SU-DHL-6 (cell line): ENCODE measurements around the gene ME3.

Experiments
- H2AFZ ChIP-seq: fragments of 200-600 bp; sonication (generic); 2 replicates; pipeline ENCODE4 v1.6.1; 2014; ENCODE audit warnings: low read depth, mild to moderate bottlenecking, moderate library complexity, mixed read lengths, antibody characterized with exemption, low read length; ENCODE audit not compliant: severe bottlenecking
- H3F3A ChIP-seq: fragments of 200-600 bp; shearing (Covaris generic); 2 replicates; pipeline ENCODE4 v1.6.0; 2016; ENCODE audit warnings: antibody characterized with exemption, mild to moderate bottlenecking; ENCODE audit not compliant: insufficient read depth
- H3K27ac ChIP-seq: fragments of 200-600 bp; sonication (generic); 2 replicates; pipeline ENCODE4 v1.5.1; 2016; ENCODE audit warnings: low read depth, mild to moderate bottlenecking, low read length, moderate library complexity, mixed read lengths
- H3K27me3 ChIP-seq: fragments of 200-600 bp; sonication (generic), shearing (Covaris generic); 2 replicates; pipeline ENCODE4 v1.6.0; 2014; ENCODE audit warnings: mild to moderate bottlenecking, low read length
- H3K36me3 ChIP-seq: fragments of 200-600 bp; sonication (generic); 2 replicates; pipeline ENCODE4 v1.6.1; 2014; ENCODE audit warnings: mild to moderate bottlenecking, low read length, mixed read lengths
- H3K4me2 ChIP-seq: fragments of 300-600, 200-600 bp; shearing (Covaris generic), sonication (generic); 2 replicates; pipeline ENCODE4 v1.6.0; 2014; ENCODE audit warnings: low read length, low read depth, mild to moderate bottlenecking; ENCODE audit not compliant: poor library complexity, severe bottlenecking
- H3K4me3 ChIP-seq: fragments of 200-600 bp; sonication (generic); 2 replicates; pipeline ENCODE4 v1.5.1; 2014; ENCODE audit warnings: antibody characterized with exemption, low read length, mild to moderate bottlenecking, mixed read lengths; ENCODE audit not compliant: insufficient read depth, poor library complexity, severe bottlenecking
- H3K79me2 ChIP-seq: fragments of 200-600 bp; sonication (generic); 2 replicates; pipeline ENCODE4 v1.6.1; 2014; ENCODE audit warnings: mild to moderate bottlenecking, low read length, moderate library complexity; ENCODE audit not compliant: insufficient read depth
- H3K9ac ChIP-seq: fragments of 200-600 bp; sonication (generic); 2 replicates; pipeline ENCODE4 v1.7.0; 2014; ENCODE audit warnings: mild to moderate bottlenecking, low read length
- H3K9me2 ChIP-seq: fragments of 200-600 bp; sonication (generic); replicated peaks from 2 replicates; pipeline ENCODE4 v1.6.1; 2014; ENCODE audit warnings: low read length; ENCODE audit not compliant: insufficient read depth
- H3K9me3 ChIP-seq: fragments of 200-600 bp; sonication (generic); 2 replicates; pipeline ENCODE4 v1.6.1; 2014; ENCODE audit warnings: low read length, mixed read lengths; ENCODE audit not compliant: insufficient read depth
- H4K20me1 ChIP-seq: fragments of 200-600 bp; sonication (generic); 2 replicates; pipeline ENCODE4 v1.6.1; 2014; ENCODE audit warnings: low read depth, mild to moderate bottlenecking, antibody characterized with exemption, low read length, moderate library complexity, mixed read lengths
- CTCF ChIP-seq: fragments of 200-600 bp; sonication (generic); IDR thresholded peaks from one replicate; pipeline ENCODE4 v1.5.1; 2017; ENCODE audit warnings: antibody characterized with exemption, mild to moderate bottlenecking, low read length, moderate library complexity; ENCODE audit not compliant: insufficient read depth, poor library complexity, severe bottlenecking
- EZH2phosphoT487 ChIP-seq: fragments of 200-600 bp; sonication (generic), shearing (Covaris generic); conservative IDR thresholded peaks from 2 replicates; pipeline ENCODE4 v1.6.1; 2018; ENCODE audit warnings: mild to moderate bottlenecking, antibody characterized with exemption, low read length, moderate library complexity, mixed read lengths

ME3 gene

GRCh38 chr11:86589856-86590589, 82.4 kb downstream of the ME3 start:
- Histone ChIP-seq H2AFZ (no peak overlapping the region), H3K9me3 (no peaks in the 10 kb centered on the region), H3K27me3 (no peaks in the 10 kb centered on the region), H3K9ac (no peak overlapping the region), H3K9me2 (no peaks in the 10 kb centered on the region), H3K4me3 (no peak overlapping the region), H3K36me3 (no peaks in the 10 kb centered on the region), H4K20me1 (no peaks in the 10 kb centered on the region), H3K79me2 (no peaks in the 10 kb centered on the region), H3K27ac (no peak overlapping the region), H3K4me2 (no peak overlapping the region), H3F3A (no peaks in the 10 kb centered on the region)
- TF ChIP-seq EZH2phosphoT487 (no peak), CTCF (no peak)

GRCh38 chr11:86589204-86589603, 83.2 kb downstream of the ME3 start:
- Histone ChIP-seq H3K79me2 (no peaks in the 10 kb centered on the region), H3F3A (no peaks in the 10 kb centered on the region), H2AFZ (no peak overlapping the region), H3K4me2 (no peak overlapping the region), H3K4me3 (no peak overlapping the region), H4K20me1 (no peaks in the 10 kb centered on the region), H3K36me3 (no peaks in the 10 kb centered on the region), H3K9me2 (no peaks in the 10 kb centered on the region), H3K27me3 (no peaks in the 10 kb centered on the region), H3K27ac (no peak overlapping the region), H3K9ac (no peak overlapping the region), H3K9me3 (no peaks in the 10 kb centered on the region)
- TF ChIP-seq CTCF: no peak
- TF ChIP-seq EZH2phosphoT487: no peak

- no peak overlapping the region for H2AFZ ChIP-seq
- H4K20me1 ChIP-seq: no peaks in the 10 kb centered on the region
- no peaks in the 10 kb centered on the region for H3K27me3 ChIP-seq
- H3K4me3 ChIP-seq: no peak overlapping the region
- no peak overlapping the region for H3K4me2 ChIP-seq
- H3K79me2 ChIP-seq: no peaks in the 10 kb centered on the region
- no peak for TF ChIP-seq CTCF
- TF ChIP-seq EZH2phosphoT487: no peak
- no peak overlapping the region for H3K9ac ChIP-seq
- no peaks in the 10 kb centered on the region for H3F3A ChIP-seq
- no peaks in the 10 kb centered on the region for H3K36me3 ChIP-seq
- H3K9me3 ChIP-seq: no peaks in the 10 kb centered on the region
- H3K9me2 ChIP-seq: no peaks in the 10 kb centered on the region
- H3K27ac ChIP-seq: no peak overlapping the region
Measured at GRCh38 chr11:86588566-86589090, 83.8 kb downstream of the ME3 start.
